HepG2 (cell line): ENCODE measurements around the gene NDUFS7. TPM values are rescaled to one million over a fixed set of nuclear protein-coding genes. Genes with fewer than 3 reads are reported as not detected.

Experiments
- ATAC-seq: fragments of 200-7000 bp; cut with Tn5 transposase; 3 replicates; pipeline ENCODE4 v1.9.1; 2020; ENCODE audit warnings: mild to moderate bottlenecking, moderate library complexity
- BruUV-seq: library from RNA; stranded (reverse); fragments of 400-500 nt; replicated peaks from 2 replicates; lab custom pipeline; 2021; lab: Mats Ljungman, UMichigan
- CTCF ChIA-PET: fragments of 300-600 bp; formaldehyde crosslinking; extraction: SDS; loops from one replicate; lab custom pipeline; 2021; ENCODE audit warnings: low total read pairs, inconsistent platforms, low intra/inter-chr PET ratio; lab: Yijun Ruan, JAX
- POLR2A ChIA-PET: fragments of 350-600 bp; sonication (Branson Sonifier 250); formaldehyde crosslinking; loops from one replicate; lab custom pipeline; 2020; ENCODE audit warnings: antibody characterized with exemption, inconsistent platforms; lab: Yijun Ruan, JAX
- DNase-seq: peaks from one replicate; pipeline ENCODE4 v3.0.0-alpha.2; 2015; ENCODE audit warnings: low spot score
- FAIRE-seq: peaks from 3 replicates; lab custom pipeline; 2011; peaks lifted over from hg19 to GRCh38; lab: Jason Lieb, UNC
- H2AFZ ChIP-seq: one replicate; pipeline ENCODE4 v1.6.1; 2011; ENCODE audit warnings: low read length, inconsistent platforms
- H3K27ac ChIP-seq: fragments of 300-600 bp; 3 replicates; pipeline ENCODE4 v1.8.0; 2011; ENCODE audit warnings: mixed run types, mild to moderate bottlenecking, mixed read lengths, low read length, inconsistent platforms; ENCODE audit not compliant: insufficient read depth; ENCODE audit errors: extremely low read length
- H3K27me3 ChIP-seq, 2 experiments: fragments of 200-600 bp in 1 of 2; 2 replicates in 1 of 2; 3 replicates in 1 of 2; pipeline versions ENCODE4 v1.6.0 to v1.8.0; 2011; ENCODE audit warnings: low read length in 2 of 2, mild to moderate bottlenecking in 2 of 2, moderate library complexity in 2 of 2, inconsistent platforms in 1 of 2; ENCODE audit not compliant: insufficient read depth in 2 of 2, control insufficient read depth in 1 of 2
- H3K36me3 ChIP-seq, 2 experiments: fragments of 200-600 bp in 1 of 2; replicated peaks in 1 of 2; 2 replicates in 1 of 2; 3 replicates in 1 of 2; pipeline versions ENCODE4 v1.5.1 to v1.8.0; 2011; ENCODE audit warnings: low read length in 2 of 2, inconsistent platforms in 1 of 2; ENCODE audit not compliant: insufficient read depth in 2 of 2, control insufficient read depth in 1 of 2
- H3K4me1 ChIP-seq: 2 replicates; pipeline ENCODE4 v1.5.1; 2012; ENCODE audit warnings: low read length, inconsistent platforms; ENCODE audit not compliant: insufficient read depth
- H3K4me2 ChIP-seq: 2 replicates; pipeline ENCODE4 v1.6.0; 2011; ENCODE audit warnings: low read depth, low read length, inconsistent platforms
- H3K4me3 ChIP-seq, 3 experiments: fragments of 200-600 bp in 1 of 3; sonication (generic), shearing (Covaris generic) in 1 of 3; replicated peaks in 1 of 3; 2 replicates each; pipeline ENCODE4 v1.5.1; 2011 to 2016; ENCODE audit warnings: low read length in 3 of 3, inconsistent platforms in 2 of 3, low read depth in 2 of 3, mild to moderate bottlenecking in 2 of 3, control low read depth in 1 of 3, mixed read lengths in 1 of 3; ENCODE audit not compliant: insufficient read depth in 1 of 3
- H3K79me2 ChIP-seq: one replicate; pipeline ENCODE4 v1.6.1; 2011; ENCODE audit warnings: low read length, inconsistent platforms; ENCODE audit not compliant: insufficient read depth
- H3K9ac ChIP-seq: 2 replicates; pipeline ENCODE4 v1.6.0; 2011; ENCODE audit warnings: mild to moderate bottlenecking, low read depth, low read length, inconsistent platforms; ENCODE audit not compliant: insufficient read depth
- H3K9me3 ChIP-seq: 2 replicates; pipeline ENCODE4 v1.5.1; 2012; ENCODE audit warnings: mild to moderate bottlenecking, low read length
- H4K20me1 ChIP-seq: 2 replicates; pipeline ENCODE4 v1.6.0; 2011; ENCODE audit warnings: inconsistent platforms, mild to moderate bottlenecking, low read length, moderate library complexity; ENCODE audit not compliant: insufficient read depth
- CEBPZ ChIP-seq: IDR thresholded peaks from 2 replicates; pipeline ENCODE4 v1.6.1; 2012; ENCODE audit warnings: low read length, improper control_type of control experiment
- ETS1 ChIP-seq: sonication (generic); formaldehyde crosslinking; IDR thresholded peaks from 2 replicates; pipeline ENCODE4 v1.4.0; 2020; ENCODE audit warnings: missing genetic modification reagents
- GRHL1 ChIP-seq: sonication (generic); formaldehyde crosslinking; conservative IDR thresholded peaks from 2 replicates; pipeline ENCODE4 v1.8.0; 2022; ENCODE audit warnings: missing genetic modification reagents
- MXD4 ChIP-seq: IDR thresholded peaks from 2 replicates; pipeline ENCODE4 v1.6.1; 2016; ENCODE audit warnings: mild to moderate bottlenecking, missing biosample characterization, missing genetic modification reagents
- NONO ChIP-seq, 2 experiments: fragments of 450-650 bp in 1 of 2; sonication (generic) in 1 of 2; formaldehyde crosslinking in 1 of 2; IDR thresholded peaks in 1 of 2; conservative IDR thresholded peaks in 1 of 2; 2 replicates each; pipeline versions ENCODE4 v1.6.1 to v1.8.0; 2017 to 2022; ENCODE audit warnings: mild to moderate bottlenecking in 1 of 2, missing genetic modification reagents in 1 of 2, moderate library complexity in 1 of 2
- NRL ChIP-seq: sonication (generic); formaldehyde crosslinking; IDR thresholded peaks from 2 replicates; pipeline ENCODE4 v1.5.0; 2020; ENCODE audit warnings: missing genetic modification reagents, mild to moderate bottlenecking, moderate library complexity, borderline replicate concordance
- SIX1 ChIP-seq: sonication (generic); formaldehyde crosslinking; IDR thresholded peaks from 2 replicates; pipeline ENCODE4 v1.4.0; 2020; ENCODE audit warnings: missing genetic modification reagents, borderline replicate concordance
- ZBTB20 ChIP-seq: sonication (generic); formaldehyde crosslinking; IDR thresholded peaks from 2 replicates; pipeline ENCODE4 v1.8.1; 2023; ENCODE audit warnings: missing genetic modification reagents, low read depth, mild to moderate bottlenecking, borderline replicate concordance
- ZBTB38 ChIP-seq: sonication (generic); formaldehyde crosslinking; IDR thresholded peaks from 2 replicates; pipeline ENCODE4 v1.5.1; 2020; ENCODE audit warnings: mild to moderate bottlenecking, missing genetic modification reagents
- ZNF101 ChIP-seq: sonication (generic); formaldehyde crosslinking; IDR thresholded peaks from 2 replicates; pipeline ENCODE4 v1.4.0; 2020; ENCODE audit warnings: mild to moderate bottlenecking, low read depth, missing genetic modification reagents, borderline replicate concordance
- ZNF232 ChIP-seq: sonication (generic); formaldehyde crosslinking; IDR thresholded peaks from 2 replicates; pipeline ENCODE4 v1.4.0; 2020; ENCODE audit warnings: missing genetic modification reagents, borderline replicate concordance
- ZNF414 ChIP-seq: sonication (generic); formaldehyde crosslinking; IDR thresholded peaks from 2 replicates; pipeline ENCODE4 v1.5.0; 2020; ENCODE audit warnings: missing genetic modification reagents
- ZNF546 ChIP-seq: sonication (generic); formaldehyde crosslinking; conservative IDR thresholded peaks from 2 replicates; pipeline ENCODE4 v1.8.1; 2023; ENCODE audit warnings: mild to moderate bottlenecking, missing genetic modification reagents
- ZNF558 ChIP-seq: sonication (generic); formaldehyde crosslinking; IDR thresholded peaks from 2 replicates; pipeline ENCODE4 v1.9.0; 2022; ENCODE audit warnings: mild to moderate bottlenecking, missing genetic modification reagents, borderline replicate concordance
- ZNF7 ChIP-seq: IDR thresholded peaks from 2 replicates; pipeline ENCODE4 v1.6.1; 2016; ENCODE audit warnings: missing biosample characterization, missing genetic modification reagents
- ZSCAN22 ChIP-seq: sonication (generic); formaldehyde crosslinking; IDR thresholded peaks from 2 replicates; pipeline ENCODE4 v1.4.0; 2020; ENCODE audit warnings: mild to moderate bottlenecking, missing genetic modification reagents
- WGBS: methylation state at CpG from one replicate; pipeline ENCODE4 v1.1.6; 2017; ENCODE audit warnings: low lambda C conversion rate; 5-methylcytosine and 5-hydroxymethylcytosine counted together
- in situ Hi-C: cut with HindIII; loops from 2 replicates; pipeline ENCODE4 v1.10.0; 2017; ENCODE audit warnings: low pct_unique_long_range_greater_than_20kb; ENCODE audit not compliant: extremely low pct_ligation_motif_present
- intact Hi-C: fragments of 100-400 bp; cut with micrococcal nuclease; formaldehyde crosslinking; loops from one replicate; pipeline ENCODE4 v1.10.0; 2022; ENCODE audit not compliant: unreplicated experiment
- polyA plus RNA-seq, 8 experiments: library from polyadenylated mRNA; depleted of rRNA in 3 of 8; stranded (reverse) in 7 of 8; unstranded in 1 of 8; fragments of >200 nt; fragmentation: Illumina TruSeq in 4 of 8; extraction: Trizol in 4 of 8; gene quantifications; 2 replicates each; pipeline versions ENCODE4 v1.2.1 to v1.2.3, GENCODE V29; 2011 to 2016; ENCODE audit warnings: low read depth in 4 of 8, missing spikeins in 1 of 8, mixed read lengths in 1 of 8; ENCODE audit not compliant: insufficient read depth in 1 of 8
- total RNA-seq, 5 experiments: library from RNA; depleted of rRNA; stranded (reverse); fragments of >200 nt; fragmentation: Illumina TruSeq; extraction: Trizol; gene quantifications; 2 replicates each; pipeline ENCODE4 v1.2.3, GENCODE V29; 2016; ENCODE audit warnings: low read depth in 1 of 5

NDUFS7 gene
- total and polyA plus RNA-seq, 2 of the 13 experiments (the other 11 are each of a cell fraction or from before 2014, with no cell fraction given), result 34.3 to 66.9 TPM

GRCh38 chr19:1395194-1396018 is 11.7 kb downstream of the NDUFS7 start:
- no TSS peak for BruUV-seq
- FAIRE-seq (no peak), ATAC-seq (peak; percentile 0; the same call in 1 of the 3 replicates), DNase-seq (no peak)
- Histone ChIP-seq H3K79me2 (no peaks in the 10 kb centered on the region), H3K4me3 (no peak overlapping the region), H2AFZ (no peak overlapping the region), H3K36me3 (peaks cover 2 to 18% of the 10 kb centered on the region in 2 experiments; a peak in 3 of 5 replicates), H3K4me2 (no peak overlapping the region), H3K4me1 (peaks cover 39% of the 10 kb centered on the region), H3K9me3 (no peaks in the 10 kb centered on the region), H3K27ac (no peak overlapping the region), H3K27me3 (no peaks in the 10 kb centered on the region), H4K20me1 (no peaks in the 10 kb centered on the region), H3K9ac (no peak overlapping the region)
- ChIA-PET CTCF (no interaction called here), POLR2A (no interaction called here)
- in situ Hi-C loops, result no loop called here
- WGBS, result 92% methylated on average over 27 of the region's 52 CpGs
- intact Hi-C loops, result no loop called here
- TF ChIP-seq ZNF101 (CRISPR knock-in tag) (no peak), CEBPZ (no peak), ZBTB20 (CRISPR knock-in tag) (no peak), NONO (IDR thresholded peaks at IDR 0.05) (no peak), NONO (CRISPR knock-in tag; conservative IDR thresholded peaks at IDR 0.05) (peak; percentile 74), ETS1 (CRISPR knock-in tag) (no peak), ZNF546 (CRISPR knock-in tag) (no peak), ZBTB38 (CRISPR knock-in tag) (no peak; the same call in 1 of the 2 replicates), GRHL1 (CRISPR knock-in tag) (no peak), ZNF7 (CRISPR knock-in tag) (no peak), NRL (no peak), ZNF232 (CRISPR knock-in tag) (no peak), ZSCAN22 (CRISPR knock-in tag) (no peak), MXD4 (no peak), ZNF414 (CRISPR knock-in tag) (no peak), SIX1 (CRISPR knock-in tag) (no peak), ZNF558 (CRISPR knock-in tag) (peak; percentile 23; the same call in 1 of the 2 replicates)
